KMS-11 (cell line): ENCODE data around the gene FBXW7.
A peak's percentile ranks its signal among the peaks of the same experiment; 100 is the strongest.

ENCODE experiments used
- H2AFZ ChIP-seq: fragments of 200-600 bp; sonication (generic); 2 replicates; pipeline ENCODE4 v1.6.1; 2016; ENCODE audit warnings: antibody characterized with exemption, mixed run types, low read depth
- H3K27ac ChIP-seq: fragments of 200-600 bp; sonication (generic); 2 replicates; pipeline ENCODE4 v1.6.1; 2016; ENCODE audit warnings: mild to moderate bottlenecking, mixed run types
- H3K27me3 ChIP-seq: fragments of 200-600 bp; sonication (generic); 2 replicates; pipeline ENCODE4 v1.6.1; 2017; ENCODE audit warnings: mild to moderate bottlenecking, low read depth, mixed run types, moderate library complexity; ENCODE audit not compliant: insufficient read depth
- H3K36me3 ChIP-seq: fragments of 200-600 bp; sonication (generic); 2 replicates; pipeline ENCODE4 v1.6.1; 2017; ENCODE audit warnings: mild to moderate bottlenecking, mixed run types; ENCODE audit not compliant: insufficient read depth
- H3K4me1 ChIP-seq: fragments of 200-600 bp; sonication (generic); 2 replicates; pipeline ENCODE4 v1.6.1; 2016; ENCODE audit warnings: mild to moderate bottlenecking, low read depth, mixed run types; ENCODE audit not compliant: poor library complexity, severe bottlenecking
- H3K4me2 ChIP-seq: fragments of 200-600 bp; sonication (generic); 2 replicates; pipeline ENCODE4 v1.7.0; 2016; ENCODE audit warnings: mild to moderate bottlenecking, mixed run types
- H3K4me3 ChIP-seq: fragments of 200-600 bp; sonication (generic); IDR thresholded peaks from 2 replicates; pipeline ENCODE4 v1.6.1; 2017; ENCODE audit warnings: low read depth, low read length, mixed read lengths; ENCODE audit not compliant: insufficient read depth
- H3K79me2 ChIP-seq: fragments of 200-600 bp; sonication (generic); 2 replicates; pipeline ENCODE4 v1.6.1; 2016; ENCODE audit warnings: low read depth, mixed run types; ENCODE audit not compliant: insufficient read depth
- H3K9ac ChIP-seq: fragments of 200-600 bp; sonication (generic); 2 replicates; pipeline ENCODE4 v1.6.1; 2016; ENCODE audit warnings: mild to moderate bottlenecking, mixed run types
- H4K20me1 ChIP-seq: fragments of 200-600 bp; sonication (generic); 2 replicates; pipeline ENCODE4 v1.6.1; 2016; ENCODE audit warnings: mild to moderate bottlenecking, mixed run types; ENCODE audit not compliant: insufficient read depth
- CTCF ChIP-seq: fragments of 200-600 bp; sonication (generic); conservative IDR thresholded peaks from 2 replicates; pipeline ENCODE4 v1.6.1; 2017; ENCODE audit warnings: low read depth, mild to moderate bottlenecking, antibody characterized with exemption, low read length, moderate library complexity, mixed read lengths

The FBXW7 gene

GRCh38 chr4:152448038-152448707 is 87.7 kb downstream of the FBXW7 start:
- Histone ChIP-seq H3K79me2 (peaks cover 30% of the 10 kb centered on the region; the same call in 1 of the 2 replicates), H3K27me3 (no peaks in the 10 kb centered on the region), H3K27ac (no peak overlapping the region), H2AFZ (no peak overlapping the region), H3K4me2 (no peak overlapping the region), H4K20me1 (no peaks in the 10 kb centered on the region; the same call in 1 of the 2 replicates), H3K4me1 (no peaks in the 10 kb centered on the region), H3K4me3 (no peak overlapping the region), H3K9ac (no peak overlapping the region), H3K36me3 (no peaks in the 10 kb centered on the region)
- TF ChIP-seq CTCF, result no peak

- H4K20me1 ChIP-seq, result no peaks in the 10 kb centered on the region; the same call in 1 of the 2 replicates
- peaks cover 20% of the 10 kb centered on the region; the same call in 1 of the 2 replicates for H3K79me2 ChIP-seq
- no peak overlapping the region for H3K4me3 ChIP-seq
- no peak for TF ChIP-seq CTCF
- H3K27me3 ChIP-seq, result no peaks in the 10 kb centered on the region
- no peak overlapping the region for H3K9ac ChIP-seq
- H3K4me1 ChIP-seq, result no peaks in the 10 kb centered on the region
- no peak overlapping the region for H3K27ac ChIP-seq
- H3K36me3 ChIP-seq, result no peaks in the 10 kb centered on the region
- no peak overlapping the region for H3K4me2 ChIP-seq
- no peak overlapping the region for H2AFZ ChIP-seq
Measured at GRCh38 chr4:152443859-152444258, 92.0 kb downstream of the FBXW7 start.

GRCh38 chr4:152437561-152437960 is 98.3 kb downstream of the FBXW7 start:
- Histone ChIP-seq H3K36me3 (no peaks in the 10 kb centered on the region), H3K4me1 (no peaks in the 10 kb centered on the region)
- TF ChIP-seq CTCF, result no peak

GRCh38 chr4:152436384-152436783 is 99.5 kb downstream of the FBXW7 start:
- Histone ChIP-seq H3K36me3 (no peaks in the 10 kb centered on the region), H3K79me2 (peaks cover 11% of the 10 kb centered on the region; the same call in 1 of the 2 replicates), H3K4me2 (no peak overlapping the region), H3K27me3 (no peaks in the 10 kb centered on the region), H2AFZ (no peak overlapping the region), H3K4me3 (no peak overlapping the region), H3K9ac (no peak overlapping the region), H3K4me1 (no peaks in the 10 kb centered on the region), H4K20me1 (no peaks in the 10 kb centered on the region; the same call in 1 of the 2 replicates), H3K27ac (no peak overlapping the region)
- peak; percentile 51 for TF ChIP-seq CTCF

More at GRCh38 chr4:152437561-152437960, 98.3 kb downstream of the FBXW7 start:
- H3K4me2 ChIP-seq, result no peak overlapping the region
- H3K27ac ChIP-seq, result no peak overlapping the region
- no peak overlapping the region for H3K4me3 ChIP-seq
- H3K27me3 ChIP-seq, result no peaks in the 10 kb centered on the region
- H3K9ac ChIP-seq, result no peak overlapping the region
- H2AFZ ChIP-seq, result no peak overlapping the region
- peaks cover 11% of the 10 kb centered on the region; the same call in 1 of the 2 replicates for H3K79me2 ChIP-seq
- no peaks in the 10 kb centered on the region; the same call in 1 of the 2 replicates for H4K20me1 ChIP-seq
